ENCODE results near the gene NUP188. TPM values are rescaled to one million over a fixed set of nuclear protein-coding genes. Genes with fewer than 3 reads are reported as not detected.

NUP188 gene
- total and polyA plus RNA-seq, 8 donors, result 10.8 to 20.8 (median 13.5) TPM

GRCh38 chr9:129005336-129005997 lies 58.0 kb downstream of the NUP188 start:
- no peaks in the 10 kb centered on the region for H3K9me3 ChIP-seq
- peak in 2 of 6 donors; percentile 34 to 35 for DNase-seq
- intact Hi-C loops (cut with DNase I), result no loop called here
- FAIRE-seq, result no peak
- ATAC-seq, result peak in 1 of 4 donors; percentile 11
- H3K27me3 ChIP-seq, result no peaks in the 10 kb centered on the region
- 79% methylated on average over 10 of the region's 10 CpGs for WGBS, 2 donors
- H3K36me3 ChIP-seq, result peaks cover 4 to 30% (median 8%) of the 10 kb centered on the region in 3 donors
- TF ChIP-seq CTCF (IDR thresholded peaks at IDR 0.05), result no peak
- H3K4me1 ChIP-seq, result no peaks in the 10 kb centered on the region
- H3K27ac ChIP-seq, result no peak overlapping the region
- no peak overlapping the region for H3K4me3 ChIP-seq

- H3K27ac ChIP-seq, result no peak overlapping the region
- H3K36me3 ChIP-seq, result peaks cover 4 to 26% (median 15%) of the 10 kb centered on the region in 3 donors
- 54 to 59% methylated on average over 21 of the region's 21 CpGs for WGBS, 2 donors
- peak; percentile 60 to 78 (median 66) for TF ChIP-seq CTCF (IDR thresholded peaks at IDR 0.05)
- no peaks in the 10 kb centered on the region for H3K4me1 ChIP-seq
- peak; percentile 55 to 77 (median 69) for DNase-seq
- ATAC-seq, result peak; percentile 74 to 89 (median 87)
- intact Hi-C loops (cut with DNase I), result no loop called here
- no peaks in the 10 kb centered on the region for H3K9me3 ChIP-seq
- no peak overlapping the region for H3K4me3 ChIP-seq
- no peaks in the 10 kb centered on the region for H3K27me3 ChIP-seq
- FAIRE-seq, result no peak
Measured at GRCh38 chr9:129006328-129007034, 59.0 kb downstream of the NUP188 start.

- Histone ChIP-seq H3K27ac (no peak overlapping the region), H3K4me1 (no peaks in the 10 kb centered on the region), H3K27me3 (no peaks in the 10 kb centered on the region), H3K4me3 (no peak overlapping the region), H3K36me3 (peaks cover 0 to 20% (median 15%) of the 10 kb centered on the region in 3 donors), H3K9me3 (no peaks in the 10 kb centered on the region)
- no peak for TF ChIP-seq CTCF (IDR thresholded peaks at IDR 0.05)
- ATAC-seq (no peak), FAIRE-seq (no peak), DNase-seq (peak in 2 of 6 donors; percentile 50 to 71)
- 83 to 85% methylated on average over 14 of the region's 14 CpGs for WGBS, 2 donors
- intact Hi-C loops (cut with DNase I), result no loop called here
Measured at GRCh38 chr9:129007035-129007765, 59.7 kb downstream of the NUP188 start.

DNA sequence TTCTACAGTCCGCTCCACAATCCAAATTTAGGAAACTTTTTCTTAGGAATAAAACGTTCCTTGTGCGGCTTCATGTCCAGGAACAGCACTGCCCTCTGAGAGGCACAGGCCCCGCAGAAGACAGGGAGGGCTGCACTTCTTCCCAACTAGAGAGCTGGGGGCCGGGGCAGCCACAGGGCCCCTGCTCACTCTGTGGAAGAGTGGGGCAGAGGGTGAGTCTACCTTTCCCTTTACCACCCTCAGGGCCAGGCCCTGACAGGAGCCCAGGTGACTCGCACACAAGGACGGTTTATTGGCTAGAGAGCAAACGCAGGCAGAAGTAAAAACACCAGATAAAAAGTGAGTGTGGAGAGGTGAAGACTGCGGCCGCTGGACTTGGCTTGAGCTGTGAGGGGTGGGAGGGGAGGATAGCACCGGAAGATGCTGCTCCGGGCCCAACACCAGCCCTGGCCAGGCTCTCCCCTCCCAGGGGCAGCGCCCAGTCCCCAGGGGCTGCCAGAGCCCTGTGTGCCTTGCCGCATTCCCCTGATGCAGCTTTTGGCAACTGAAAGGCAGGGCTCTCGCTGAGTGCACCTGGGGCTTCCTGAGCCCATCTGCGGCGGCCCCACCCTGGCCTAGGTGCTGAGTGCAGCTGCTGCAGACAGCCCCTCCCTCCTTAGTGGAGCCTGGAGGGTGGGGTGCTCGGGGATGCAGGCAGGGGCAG lies 60.4 kb downstream of the NUP188 start:
- Histone ChIP-seq H3K9me3 (no peaks in the 10 kb centered on the region), H3K4me1 (no peaks in the 10 kb centered on the region), H3K27me3 (no peaks in the 10 kb centered on the region), H3K36me3 (peaks cover 0 to 20% (median 18%) of the 10 kb centered on the region in 3 donors), H3K4me3 (no peak overlapping the region), H3K27ac (no peak overlapping the region)
- DNase-seq (peak in 2 of 6 donors; percentile 29 to 55), ATAC-seq (no peak), FAIRE-seq (no peak)
- intact Hi-C loops (cut with DNase I), result no loop called here
- TF ChIP-seq CTCF (IDR thresholded peaks at IDR 0.05), result no peak
- WGBS, 2 donors, result 87 to 92% methylated on average over 16 to 18 of the region's 18 CpGs
